Sigmoid colon (tissue), 7 donors: ENCODE results near the gene ERVK3-1. TPM values are rescaled to one million over a fixed set of nuclear protein-coding genes. Genes with fewer than 3 reads are reported as not detected.
A peak's percentile ranks its signal among the peaks of the same experiment; 100 is the strongest.
"Not testable (repeated sequence)": the region's sequence is repeated elsewhere in the genome, so short reads cannot be mapped to it uniquely, and the experiment has no call there.

Experiments
- DNase-seq: peaks from one replicate; pipeline ENCODE4 v3.0.0-alpha.2; 2019
- H3K27ac ChIP-seq, 4 donors: fragments of 200-600 bp; sonication (generic); one replicate each; pipeline ENCODE4 v1.5.1; 2016 to 2019; ENCODE audit warnings: mild to moderate bottlenecking in 1 of 4
- H3K27me3 ChIP-seq, 3 donors: fragments of 200-600 bp; sonication (generic); one replicate each; pipeline ENCODE4 v1.5.1; 2019; ENCODE audit warnings: mild to moderate bottlenecking in 1 of 3
- H3K36me3 ChIP-seq, 4 donors: fragments of 200-600 bp; sonication (generic); one replicate each; pipeline ENCODE4 v1.5.1; 2016 to 2019
- H3K4me1 ChIP-seq, 4 donors: fragments of 200-600 bp; sonication (generic); one replicate each; pipeline ENCODE4 v1.5.1; 2017 to 2019
- H3K4me3 ChIP-seq, 4 donors: fragments of 200-600 bp; sonication (generic); one replicate each; pipeline ENCODE4 v1.5.1; 2017 to 2019; ENCODE audit warnings: mild to moderate bottlenecking in 2 of 4, moderate library complexity in 1 of 4
- H3K9me3 ChIP-seq, 4 donors: fragments of 200-600 bp in 3 of 4; sonication (generic) in 3 of 4; one replicate each; pipeline versions ENCODE4 v1.5.1 to v1.6.1; 2013 to 2019
- CTCF ChIP-seq, 4 experiments: fragments of 450-650 bp in 3 of 4; fragments of 200-600 bp in 1 of 4; IDR thresholded peaks; one replicate each; pipeline ENCODE4 v1.5.1; 2016 to 2019; ENCODE audit warnings: antibody characterized with exemption in 4 of 4, mild to moderate bottlenecking in 3 of 4, moderate library complexity in 2 of 4
- EP300 ChIP-seq, 4 donors: sonication (generic); formaldehyde crosslinking; IDR thresholded peaks; one replicate each; pipeline ENCODE4 v1.6.1; 2017; ENCODE audit warnings: antibody characterized with exemption in 4 of 4
- POLR2A ChIP-seq, 2 donors: fragments of 450-650 bp; IDR thresholded peaks; one replicate each; pipeline ENCODE4 v1.6.1; 2016; ENCODE audit warnings: antibody characterized with exemption in 2 of 2, mild to moderate bottlenecking in 2 of 2, moderate library complexity in 2 of 2
- POLR2AphosphoS5 ChIP-seq, 4 donors: sonication (generic); formaldehyde crosslinking; IDR thresholded peaks; one replicate each; pipeline ENCODE4 v1.6.1; 2017; ENCODE audit warnings: antibody characterized with exemption in 4 of 4
- WGBS, 2 donors: extraction: QIAGEN DNeasy Blood & Tissue Kit; methylation state at CpG; one replicate each; pipeline ENCODE4 v1.1.7; 2013; 5-methylcytosine and 5-hydroxymethylcytosine counted together
- intact Hi-C: fragments of 100-400 bp; cut with DNase I; formaldehyde crosslinking; loops from one replicate; pipeline ENCODE4 v1.15.1; 2023
- polyA plus RNA-seq, 3 donors: library from polyadenylated mRNA; stranded (reverse); fragments of 200-250 nt; gene quantifications; one replicate each; pipeline ENCODE4 v1.2.3, GENCODE V29; 2013
- total RNA-seq, 4 donors: library from RNA; depleted of rRNA; stranded (reverse); fragments of >200 nt; gene quantifications; one replicate each; pipeline ENCODE4 v1.1.0, GENCODE V29; 2016
- donor health status: healthy with polysubstance abuse.
- donor health status: Bipolar disorder and iron deficiency.
- donor health status: healthy.

The ERVK3-1 gene
- total RNA-seq (10 to 100 TPM; 41.7 to 49.4 (median 44.0) TPM), polyA plus RNA-seq (10 to 100 TPM; 23.6 to 35.0 (median 27.6) TPM)

GRCh38 chr19:58305065-58305931 lies at the start of gene ERVK3-1:
TSS of gene ERVK3-1 (plus strand) at chr19:58305377. CDS start at chr19:58312169, 6,792 bp downstream.
- Histone ChIP-seq H3K4me1 (peaks cover 0 to 17% (median 14%) of the 10 kb centered on the region in 4 donors), H3K27me3 (no peaks in the 10 kb centered on the region), H3K27ac (peak within 1 kb of the TSS; percentile 88 to 93 (median 90)), H3K9me3 (no peaks in the 10 kb centered on the region), H3K36me3 (peaks cover 6 to 45% (median 9%) of the 10 kb centered on the region in 4 donors), H3K4me3 (peak within 1 kb of the TSS; percentile 80 to 93 (median 90))
- WGBS, 2 donors: 1% methylated on average over 55 of the region's 55 CpGs
- TF ChIP-seq POLR2A (IDR thresholded peaks at IDR 0.05) (peak; percentile 83 to 88), EP300 (IDR thresholded peaks at IDR 0.05) (peak in 1 of 4 donors; percentile 62), CTCF (IDR thresholded peaks at IDR 0.05) (peak in 3 of 4 experiments; percentile 21 to 44 (median 36)), POLR2AphosphoS5 (IDR thresholded peaks at IDR 0.05) (peak; percentile 97 to 98 (median 98))
- peak; percentile 98 for DNase-seq
- intact Hi-C loops: loop anchor here (1.0 to 2.0 kb wide), 2 partner anchors 22 to 26 kb away; partner anchors contain the start of gene ZNF8

- H3K4me1 ChIP-seq, DNase-seq, intact Hi-C loops, H3K4me3 ChIP-seq, H3K27ac ChIP-seq, H3K27me3 ChIP-seq: not testable (repeated sequence)
- 88 to 96% methylated on average over 4 of the region's 4 CpGs for WGBS, 2 donors
- H3K9me3 ChIP-seq: peaks cover 87 to 97% (median 93%) of the 10 kb centered on the region in 4 donors
- H3K36me3 ChIP-seq: peaks cover 26 to 100% (median 89%) of the 10 kb centered on the region in 4 donors
Observed at GRCh38 chr19:58258259-58258658, 46.9 kb upstream of the ERVK3-1 start.

GRCh38 chr19:58261600-58261967 lies 43.6 kb upstream of the ERVK3-1 start:
- Histone ChIP-seq H3K4me1 (no peaks in the 10 kb centered on the region), H3K9me3 (peaks cover 95 to 97% (median 96%) of the 10 kb centered on the region in 4 donors), H3K36me3 (peaks cover 21 to 100% (median 83%) of the 10 kb centered on the region in 4 donors), H3K27me3 (no peaks in the 10 kb centered on the region), H3K4me3 (no peak overlapping the region), H3K27ac (no peak overlapping the region)
- intact Hi-C loops: no loop called here
- TF ChIP-seq EP300 (IDR thresholded peaks at IDR 0.05) (no peak), POLR2A (IDR thresholded peaks at IDR 0.05) (no peak), CTCF (IDR thresholded peaks at IDR 0.05) (no peak), POLR2AphosphoS5 (IDR thresholded peaks at IDR 0.05) (no peak)
- no peak for DNase-seq
- 95 to 98% methylated on average over 3 of the region's 3 CpGs for WGBS, 2 donors

GRCh38 chr19:58261968-58262921 lies 42.9 kb upstream of the ERVK3-1 start:
- Histone ChIP-seq H3K27me3 (no peaks in the 10 kb centered on the region), H3K4me3 (no peak overlapping the region), H3K4me1 (no peaks in the 10 kb centered on the region), H3K36me3 (peaks cover 21 to 100% (median 78%) of the 10 kb centered on the region in 4 donors), H3K9me3 (peaks cover 96 to 99% (median 97%) of the 10 kb centered on the region in 4 donors), H3K27ac (no peak overlapping the region)
- DNase-seq: no peak
- 98% methylated on average over 19 of the region's 19 CpGs for WGBS, 2 donors
- TF ChIP-seq POLR2AphosphoS5 (IDR thresholded peaks at IDR 0.05): no peak
- TF ChIP-seq EP300 (IDR thresholded peaks at IDR 0.05): no peak
- TF ChIP-seq CTCF (IDR thresholded peaks at IDR 0.05): no peak
- no peak for TF ChIP-seq POLR2A (IDR thresholded peaks at IDR 0.05)
- intact Hi-C loops: no loop called here
